Raji (cell line): ENCODE measurements around the gene ZMYND11.

Source experiments
- POLR2A ChIP-seq: IDR thresholded peaks from 2 replicates; pipeline ENCODE4 v1.6.1; 2011; ENCODE audit warnings: low read depth, low read length, control low read depth; ENCODE audit not compliant: insufficient read depth

ZMYND11 gene

GRCh38 chr10:135132-135600, at the start of gene ZMYND11:
Gene ZMYND11 (plus strand): TSS chr10:135455. CDS start chr10:180013, 44,558 bp downstream.
- no peak for TF ChIP-seq POLR2A

DNA sequence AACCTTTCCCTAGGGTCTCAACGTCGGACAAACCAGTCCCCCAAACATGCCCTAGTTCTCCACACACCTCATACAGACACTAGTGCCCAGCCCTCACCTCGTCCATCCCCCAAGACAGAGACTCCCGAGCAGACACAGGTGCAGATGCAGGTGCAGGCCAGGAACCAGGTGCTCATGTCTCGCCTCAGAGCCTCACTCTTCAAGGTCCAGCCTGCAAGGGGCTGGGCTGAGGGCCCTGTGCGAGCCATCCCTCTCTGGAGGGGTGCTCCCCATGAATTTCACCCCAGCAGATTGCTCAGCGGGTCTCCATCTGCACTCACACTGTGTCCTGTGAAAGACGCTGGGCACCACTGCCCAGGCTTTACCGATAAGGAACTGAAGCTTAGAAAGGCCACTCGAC, 49.2 kb upstream of the ZMYND11 start:
- TF ChIP-seq POLR2A, result no peak

- no peak for TF ChIP-seq POLR2A
Observed at GRCh38 chr10:87177-88080, 47.8 kb upstream of the ZMYND11 start.

GRCh38 chr10:88253-88652, 47.0 kb upstream of the ZMYND11 start:
- TF ChIP-seq POLR2A, result no peak

GRCh38 chr10:89248-89647, 46.0 kb upstream of the ZMYND11 start:
- TF ChIP-seq POLR2A, result no peak

DNA sequence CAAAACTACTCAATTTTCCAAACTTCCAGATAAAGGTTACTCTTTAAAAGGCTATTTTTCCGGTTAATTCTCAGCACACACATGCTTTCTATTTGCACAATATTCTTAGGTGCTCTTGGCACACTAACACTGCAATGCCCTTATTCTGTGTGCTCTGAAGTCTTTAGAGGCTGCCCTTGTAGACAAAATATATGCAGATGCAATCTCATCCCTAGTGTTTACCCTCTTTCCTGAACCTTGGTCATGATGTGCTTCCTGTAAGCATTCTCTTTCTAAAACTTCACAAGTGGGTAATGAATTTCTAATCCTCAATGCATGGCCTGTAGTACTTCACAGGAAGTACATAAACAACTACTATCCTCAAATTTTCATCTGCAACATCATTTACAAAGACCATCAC, 45.1 kb upstream of the ZMYND11 start:
- TF ChIP-seq POLR2A, result no peak

GRCh38 chr10:91313-91712, 43.9 kb upstream of the ZMYND11 start:
- TF ChIP-seq POLR2A, result no peak

DNA sequence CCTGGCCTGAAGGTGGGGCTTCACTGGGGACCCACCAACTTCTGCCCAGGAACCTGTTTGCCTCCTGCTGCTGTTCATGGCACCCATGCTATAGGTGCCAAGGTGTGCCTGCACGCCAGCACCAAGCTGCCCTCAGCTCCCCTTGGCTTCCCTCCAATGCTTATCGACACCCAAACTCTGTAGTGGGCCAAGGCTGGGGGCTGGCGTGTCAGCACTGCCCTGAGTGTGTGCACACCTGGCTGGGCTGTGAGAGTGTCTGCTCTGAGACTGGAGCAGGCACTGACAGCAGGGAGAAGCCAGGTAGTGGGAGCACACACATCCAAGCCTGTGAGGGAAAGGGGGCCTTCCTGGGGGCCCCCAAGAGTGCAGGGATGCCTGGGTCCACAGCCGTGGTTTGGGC, 43.1 kb upstream of the ZMYND11 start:
- no peak for TF ChIP-seq POLR2A

DNA sequence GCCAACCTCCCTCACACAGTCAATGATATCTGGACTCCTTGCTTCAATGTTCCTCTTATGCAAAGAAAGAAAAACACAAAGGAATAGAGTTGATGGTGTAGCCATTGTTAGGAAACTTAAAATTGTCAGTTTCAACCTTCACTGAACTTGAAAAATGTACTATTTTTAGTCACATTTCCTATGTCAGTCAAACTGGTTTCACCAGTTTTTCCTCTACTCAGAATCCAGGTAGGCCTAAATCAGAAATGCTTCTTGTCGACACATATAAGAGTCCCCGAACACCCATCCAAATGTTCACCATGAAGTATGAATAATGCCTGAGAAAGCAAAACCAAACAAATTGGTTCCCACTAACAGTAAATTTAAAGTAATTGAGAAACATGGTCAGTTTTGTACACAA, 42.4 kb upstream of the ZMYND11 start:
- TF ChIP-seq POLR2A, result no peak

GRCh38 chr10:94613-95012, 40.6 kb upstream of the ZMYND11 start:
- TF ChIP-seq POLR2A, result no peak

- TF ChIP-seq POLR2A, result no peak
Observed at GRCh38 chr10:95356-96115, 39.7 kb upstream of the ZMYND11 start.

DNA sequence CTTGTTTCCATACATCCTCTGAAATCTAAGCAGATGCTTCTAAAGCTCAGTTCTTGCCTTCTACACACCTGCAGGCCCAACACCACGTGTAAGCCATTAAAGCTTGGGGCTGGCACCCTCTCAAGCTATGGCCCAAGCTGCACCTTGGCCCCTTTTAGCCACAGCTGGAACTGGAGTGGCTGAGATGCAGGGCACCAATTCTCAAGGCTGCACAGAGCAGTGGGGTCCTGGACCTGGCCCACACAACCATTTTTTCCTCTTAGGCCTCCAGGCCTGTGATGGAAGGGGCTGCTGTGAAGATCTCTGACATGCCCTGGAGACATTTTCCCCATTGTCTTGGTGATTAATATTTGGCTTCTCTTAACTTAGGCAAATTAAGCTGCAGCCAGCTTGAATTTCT, 38.8 kb upstream of the ZMYND11 start:
- TF ChIP-seq POLR2A, result no peak

DNA sequence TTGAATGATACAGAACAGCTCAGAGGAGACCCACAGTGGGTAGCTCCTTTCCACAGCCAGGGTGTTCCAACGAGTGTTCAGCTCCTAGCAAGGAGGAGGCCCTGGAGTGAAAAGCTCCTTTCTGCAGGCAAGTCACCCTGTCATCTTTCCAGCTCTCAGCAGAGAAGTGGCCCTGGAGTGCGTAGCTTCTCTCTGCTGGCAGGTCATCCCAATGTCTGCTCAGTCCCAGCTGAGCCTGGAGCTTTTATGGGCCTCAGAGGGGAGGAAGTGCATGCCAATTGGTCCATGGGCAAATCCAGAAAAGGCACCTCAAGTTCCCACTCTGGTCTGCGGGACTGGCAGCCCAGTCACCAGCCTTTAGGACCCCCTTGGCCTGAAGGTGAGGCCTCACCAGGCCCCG, 30.8 kb upstream of the ZMYND11 start:
- TF ChIP-seq POLR2A, result no peak

DNA sequence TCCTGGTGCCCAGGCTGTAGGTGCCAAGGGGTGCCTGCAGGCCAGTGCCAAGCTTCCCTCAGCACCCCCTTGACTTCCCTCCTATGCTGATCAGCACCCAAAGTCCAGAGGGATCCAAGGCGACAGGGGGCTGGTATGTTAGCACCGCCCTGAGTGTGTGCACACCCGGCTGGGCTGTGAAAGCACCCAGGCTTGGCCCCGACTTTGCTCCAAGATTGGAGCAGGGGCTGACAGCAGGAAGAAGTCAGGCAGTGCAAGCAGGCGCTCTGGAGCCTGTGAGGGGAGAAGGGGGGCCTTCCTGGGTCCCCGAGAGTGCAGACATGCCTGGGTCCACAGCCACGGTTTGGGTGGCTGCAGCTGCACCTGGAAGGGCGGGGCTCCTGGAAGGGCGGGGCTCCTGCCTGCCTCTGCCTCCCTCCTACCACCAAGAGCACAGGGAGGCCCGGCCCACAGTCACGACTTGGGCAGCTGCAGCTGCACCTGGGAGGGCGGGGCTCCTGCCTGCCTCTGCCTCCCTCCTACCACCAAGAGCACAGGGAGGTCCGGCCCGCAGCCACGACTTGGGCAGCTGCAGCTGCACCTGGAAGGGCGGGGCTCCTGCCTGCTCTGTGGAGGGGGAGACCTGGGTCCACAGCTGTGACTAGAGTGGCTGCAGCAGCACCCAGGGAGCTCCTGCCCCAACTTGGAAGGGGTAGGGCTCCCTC, 30.2 kb upstream of the ZMYND11 start:
- no peak for TF ChIP-seq POLR2A

DNA sequence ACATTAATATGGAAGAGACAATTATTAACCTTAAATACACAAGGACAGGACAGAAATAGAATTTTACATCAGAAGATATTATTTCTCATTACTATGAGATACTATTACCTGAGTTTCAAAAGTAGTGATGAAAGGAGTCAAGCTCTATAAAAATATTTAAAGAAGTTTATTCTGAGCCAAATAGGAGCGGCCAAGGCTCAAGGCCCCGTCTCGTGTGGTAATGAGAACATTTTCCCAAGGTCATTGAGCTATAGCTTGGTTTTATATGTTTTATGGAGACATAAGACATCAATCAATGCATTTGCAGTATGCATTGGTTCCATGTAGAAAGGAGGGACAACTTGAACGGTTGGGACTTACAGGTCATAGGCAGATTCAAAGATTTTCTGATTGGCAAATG, 29.4 kb upstream of the ZMYND11 start:
- no peak for TF ChIP-seq POLR2A
